Measurements from ENCODE around the gene PTPN4. TPM values are rescaled to one million over a fixed set of nuclear protein-coding genes. Genes with fewer than 3 reads are reported as not detected.

The PTPN4 gene
- total RNA-seq, 1 donor from 2014 or later = 51.7 TPM

DNA sequence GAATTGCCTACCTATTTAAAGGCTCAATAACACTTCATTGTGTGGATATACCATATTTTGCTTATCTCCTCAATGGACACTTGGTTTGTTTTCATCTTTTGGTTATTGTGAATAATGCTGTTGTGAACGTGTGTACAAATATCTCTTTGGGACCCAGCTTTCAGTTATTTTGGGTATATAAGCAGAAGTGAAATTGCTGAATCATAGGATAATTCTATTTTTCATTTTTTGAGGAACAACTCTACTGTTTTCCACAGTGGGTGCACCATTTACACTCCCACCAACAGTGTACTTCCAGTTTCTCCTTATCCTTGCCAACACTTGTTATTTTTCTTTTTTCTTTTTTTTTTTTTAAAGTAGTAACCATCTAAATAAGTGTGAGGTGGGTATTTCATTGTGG is 29.0 kb downstream of the PTPN4 start:
- TF ChIP-seq, protein P1, sequence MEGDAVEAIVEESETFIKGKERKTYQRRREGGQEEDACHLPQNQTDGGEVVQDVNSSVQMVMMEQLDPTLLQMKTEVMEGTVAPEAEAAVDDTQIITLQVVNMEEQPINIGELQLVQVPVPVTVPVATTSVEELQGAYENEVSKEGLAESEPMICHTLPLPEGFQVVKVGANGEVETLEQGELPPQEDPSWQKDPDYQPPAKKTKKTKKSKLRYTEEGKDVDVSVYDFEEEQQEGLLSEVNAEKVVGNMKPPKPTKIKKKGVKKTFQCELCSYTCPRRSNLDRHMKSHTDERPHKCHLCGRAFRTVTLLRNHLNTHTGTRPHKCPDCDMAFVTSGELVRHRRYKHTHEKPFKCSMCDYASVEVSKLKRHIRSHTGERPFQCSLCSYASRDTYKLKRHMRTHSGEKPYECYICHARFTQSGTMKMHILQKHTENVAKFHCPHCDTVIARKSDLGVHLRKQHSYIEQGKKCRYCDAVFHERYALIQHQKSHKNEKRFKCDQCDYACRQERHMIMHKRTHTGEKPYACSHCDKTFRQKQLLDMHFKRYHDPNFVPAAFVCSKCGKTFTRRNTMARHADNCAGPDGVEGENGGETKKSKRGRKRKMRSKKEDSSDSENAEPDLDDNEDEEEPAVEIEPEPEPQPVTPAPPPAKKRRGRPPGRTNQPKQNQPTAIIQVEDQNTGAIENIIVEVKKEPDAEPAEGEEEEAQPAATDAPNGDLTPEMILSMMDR (IDR thresholded peaks at IDR 0.05; ENCODE audit: unreplicated experiment) = no peak
- peaks cover 43% of the 10 kb centered on the region for H3K9me3 Mint-ChIP-seq
- no peak overlapping the region for H3K27ac Mint-ChIP-seq
- no peak for DNase-seq (ENCODE audit: low spot score in 2 of 2, unreplicated experiment in 2 of 2)
- H3K27me3 Mint-ChIP-seq (ENCODE audit: low read depth) = no peaks in the 10 kb centered on the region
- no peak overlapping the region for H3K4me3 Mint-ChIP-seq
- H3K4me1 Mint-ChIP-seq = no peaks in the 10 kb centered on the region
- peaks cover 40% of the 10 kb centered on the region for H3K36me3 Mint-ChIP-seq

GRCh38 chr2:119790466-119790865 is 30.7 kb downstream of the PTPN4 start:
- peaks cover 42% of the 10 kb centered on the region for H3K36me3 Mint-ChIP-seq
- no peak overlapping the region for H3K27ac Mint-ChIP-seq
- no peaks in the 10 kb centered on the region for H3K27me3 Mint-ChIP-seq (ENCODE audit: low read depth)
- H3K4me1 Mint-ChIP-seq = no peaks in the 10 kb centered on the region
- no peak overlapping the region for H3K4me3 Mint-ChIP-seq
- H3K9me3 Mint-ChIP-seq = peaks cover 43% of the 10 kb centered on the region
- DNase-seq (ENCODE audit: low spot score in 2 of 2, unreplicated experiment in 2 of 2) = no peak
- TF ChIP-seq, protein P1 (IDR thresholded peaks at IDR 0.05; ENCODE audit: unreplicated experiment) = no peak

GRCh38 chr2:119792907-119793312 is 33.2 kb downstream of the PTPN4 start:
- TF ChIP-seq, protein P1 (IDR thresholded peaks at IDR 0.05; ENCODE audit: unreplicated experiment) = no peak
- Mint-ChIP-seq H3K4me1 (no peaks in the 10 kb centered on the region), H3K4me3 (no peak overlapping the region), H3K36me3 (peaks cover 42% of the 10 kb centered on the region), H3K9me3 (peaks cover 42% of the 10 kb centered on the region), H3K27ac (no peak overlapping the region), H3K27me3 (ENCODE audit: low read depth) (no peaks in the 10 kb centered on the region)
- no peak for DNase-seq (ENCODE audit: low spot score in 2 of 2, unreplicated experiment in 2 of 2)

- Mint-ChIP-seq H3K27me3 (ENCODE audit: low read depth) (no peaks in the 10 kb centered on the region), H3K4me1 (no peaks in the 10 kb centered on the region), H3K27ac (no peak overlapping the region)
Measured at GRCh38 chr2:119794237-119794636, 34.5 kb downstream of the PTPN4 start.

DNA sequence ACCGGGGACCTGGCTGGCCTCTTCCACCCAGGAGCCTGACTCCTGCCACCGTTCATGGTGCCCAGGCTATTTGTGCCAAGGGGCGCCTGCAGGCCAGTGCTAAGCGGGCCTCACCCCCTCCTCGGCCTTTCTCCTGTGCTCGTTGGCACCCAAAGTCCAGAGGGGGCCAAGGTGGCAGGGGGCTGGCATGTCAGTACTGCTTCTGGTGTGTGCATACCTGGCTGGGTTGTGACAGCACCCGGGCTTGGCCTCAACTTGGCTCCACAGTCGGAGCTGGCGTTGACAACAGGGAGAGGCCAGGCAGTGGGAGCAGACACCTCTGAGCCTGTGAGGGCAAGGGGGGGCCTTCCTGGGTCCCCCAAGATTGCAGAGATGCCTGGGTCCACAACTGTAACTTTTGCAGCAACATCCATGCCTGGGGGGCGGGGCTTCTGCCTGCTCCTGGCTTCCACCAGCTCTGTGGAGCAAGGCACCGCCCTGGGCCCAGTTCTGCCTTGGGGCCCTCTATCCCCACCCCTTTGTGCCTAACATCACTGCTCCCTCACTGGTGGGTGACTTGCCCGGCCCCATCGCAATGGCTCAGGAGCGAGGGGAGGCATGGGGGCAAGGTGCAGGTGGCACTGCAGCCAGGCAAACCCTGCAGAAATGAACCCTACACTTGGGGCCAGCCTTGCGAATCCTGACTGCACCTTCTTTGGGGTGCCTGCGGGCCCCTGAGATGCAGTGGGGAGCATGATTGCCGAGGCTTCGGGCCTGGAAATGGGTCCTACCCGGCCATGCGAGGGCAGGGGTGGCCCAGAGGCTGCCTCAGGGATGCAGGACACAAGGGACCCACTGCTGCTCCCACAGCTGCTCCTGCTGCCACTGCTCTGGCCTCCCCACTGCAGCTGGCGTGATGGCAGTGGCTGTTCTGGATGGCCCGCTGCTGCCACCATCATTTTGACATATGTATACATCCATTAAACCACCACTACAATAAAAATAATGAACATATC is 35.9 kb downstream of the PTPN4 start:
- Mint-ChIP-seq H3K27ac (no peak overlapping the region), H3K36me3 (peaks cover 29% of the 10 kb centered on the region), H3K9me3 (peaks cover 27% of the 10 kb centered on the region), H3K4me3 (no peak overlapping the region), H3K4me1 (peaks cover 2% of the 10 kb centered on the region), H3K27me3 (ENCODE audit: low read depth) (no peaks in the 10 kb centered on the region)
- no peak for DNase-seq (ENCODE audit: low spot score in 2 of 2, unreplicated experiment in 2 of 2)
- TF ChIP-seq, protein P1 (IDR thresholded peaks at IDR 0.05; ENCODE audit: unreplicated experiment) = no peak

More at GRCh38 chr2:119794237-119794636, 34.5 kb downstream of the PTPN4 start:
- Mint-ChIP-seq H3K9me3 (peaks cover 37% of the 10 kb centered on the region), H3K36me3 (peaks cover 38% of the 10 kb centered on the region), H3K4me3 (no peak overlapping the region)
- TF ChIP-seq, protein P1 (IDR thresholded peaks at IDR 0.05; ENCODE audit: unreplicated experiment) = no peak
- DNase-seq (ENCODE audit: low spot score in 2 of 2, unreplicated experiment in 2 of 2) = no peak
